Esophagus mucosa (tissue), 1 donor: ENCODE results near the gene CLDN4. TPM values are rescaled to one million over a fixed set of nuclear protein-coding genes. Genes with fewer than 3 reads are reported as not detected.

Experiments used
- ATAC-seq: fragments of 200-7000 bp; cut with Tn5 transposase; one replicate; pipeline ENCODE4 v1.9.1; 2020
- total RNA-seq: library from RNA; stranded (reverse); gene quantifications from one replicate; pipeline ENCODE4 v1.2.4, GENCODE V29; 2023
- donor health status: DM: yes; HTN: yes; CAD: no.

CLDN4 gene
- total RNA-seq, 1 donor from 2014 or later: 149 TPM

DNA sequence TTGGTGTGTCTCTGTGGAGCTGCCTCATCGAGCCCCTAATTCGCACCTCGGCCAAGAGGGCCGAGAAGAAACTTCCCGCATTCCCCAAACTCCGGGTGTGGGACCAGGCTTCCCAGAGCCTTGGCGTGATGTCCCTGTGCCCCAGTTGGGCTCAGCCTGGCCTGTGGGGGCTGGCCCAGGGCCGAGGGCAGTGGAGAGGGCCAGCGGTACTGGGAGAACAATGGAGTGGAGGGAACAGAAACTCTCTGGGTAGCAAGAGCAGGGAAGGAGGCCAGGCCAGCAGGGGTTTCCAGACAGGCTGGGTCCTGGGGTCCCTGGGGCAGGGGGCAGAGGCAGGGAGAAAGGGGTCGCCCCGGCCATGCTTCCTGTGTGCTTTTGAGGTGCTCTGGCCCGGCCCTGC, 46.2 kb downstream of the CLDN4 start:
- ATAC-seq: no peak

DNA sequence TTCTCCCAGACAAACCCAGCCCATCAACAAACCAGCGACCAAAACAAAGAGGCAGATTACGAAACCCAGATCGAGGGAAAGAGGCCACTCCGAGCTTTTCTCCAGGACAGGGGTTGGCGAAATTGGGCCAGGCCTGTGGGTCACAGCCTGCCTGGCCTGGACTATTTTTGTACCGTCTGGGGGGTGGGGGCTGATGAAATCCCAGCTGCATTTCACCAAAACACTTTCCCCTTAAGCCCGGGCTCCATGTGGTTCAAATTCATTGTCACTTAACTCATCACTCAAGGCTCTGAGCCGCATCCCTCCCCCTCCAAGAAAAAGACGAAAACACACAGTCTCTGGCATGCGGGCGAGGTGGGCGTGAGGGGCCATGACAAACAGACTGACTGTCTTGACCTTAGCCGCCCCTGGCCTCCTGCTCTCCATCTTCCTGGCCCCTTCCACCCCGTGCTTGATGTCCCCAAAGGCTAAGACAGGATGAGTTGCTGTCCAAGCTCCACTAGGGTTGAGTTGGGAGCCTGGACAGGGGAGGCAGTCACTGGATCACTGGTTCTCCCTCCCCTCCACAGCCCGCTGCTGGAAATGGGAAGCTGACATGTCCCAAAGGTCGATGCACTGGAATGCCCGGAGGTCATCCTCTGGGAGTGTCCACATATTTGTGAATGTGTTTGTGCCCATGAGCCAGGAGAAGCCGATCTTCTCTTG, 49.3 kb downstream of the CLDN4 start:
- ATAC-seq: peak; percentile 19

DNA sequence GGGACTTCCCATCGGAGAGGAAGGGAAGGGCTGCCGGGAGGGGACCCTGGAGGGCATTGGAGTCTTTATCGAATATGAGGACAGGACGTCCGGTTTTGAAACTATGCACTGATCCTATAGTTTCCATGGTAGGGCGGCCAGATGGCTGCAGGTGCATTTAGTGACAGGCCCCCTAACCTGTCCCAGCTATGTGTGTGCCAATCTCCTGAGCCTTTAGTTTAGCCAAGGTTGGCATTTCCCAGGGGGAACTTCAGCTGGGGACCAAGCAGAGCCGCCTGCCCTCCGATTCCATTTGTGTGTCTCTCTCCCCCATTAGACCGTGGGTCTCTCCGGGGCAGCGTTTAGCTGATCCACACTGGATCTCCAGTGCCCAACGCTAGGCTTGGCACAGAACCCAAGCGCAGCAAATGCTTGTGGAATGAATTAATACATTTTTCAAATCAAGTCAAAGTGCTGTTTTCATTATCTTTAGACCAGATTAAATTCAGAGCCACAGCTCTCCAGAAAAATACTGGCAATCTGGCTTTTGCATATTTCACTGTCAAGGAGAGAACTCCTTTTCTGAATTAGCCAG, 50.0 kb downstream of the CLDN4 start:
- no peak for ATAC-seq

DNA sequence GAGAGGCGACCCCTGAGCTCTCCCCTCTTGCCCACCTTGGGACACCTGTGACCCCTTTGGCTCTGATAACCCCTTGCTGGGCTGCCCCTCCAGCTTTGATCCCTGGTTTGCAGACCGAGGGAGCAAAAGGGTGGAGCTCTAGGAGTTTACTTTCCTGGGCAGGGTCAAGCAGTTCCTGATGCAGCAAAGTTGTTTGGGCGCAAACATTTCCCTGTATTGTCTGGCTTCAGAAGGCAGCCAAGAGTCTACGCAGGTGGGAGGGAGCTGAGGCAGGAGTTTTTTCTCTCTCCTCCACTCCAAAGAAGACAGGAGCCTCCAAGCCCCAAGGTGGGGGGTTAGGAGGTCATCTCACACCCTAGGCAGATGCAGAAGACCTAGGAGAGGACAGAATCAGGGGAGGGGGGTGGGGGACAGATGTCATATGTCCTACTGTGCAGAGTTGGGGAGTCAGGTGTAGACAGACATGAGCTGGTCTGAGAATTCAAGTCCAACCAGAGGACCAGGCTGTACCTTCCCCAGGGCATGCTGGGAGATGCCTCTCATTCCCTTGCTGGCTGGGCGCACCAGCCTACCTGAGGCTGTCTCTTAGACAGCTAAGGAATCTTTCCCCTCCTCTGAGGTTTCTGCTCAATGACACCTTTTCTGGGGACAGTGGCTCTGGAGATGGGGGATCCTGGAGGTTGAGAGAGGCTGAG, 50.7 kb downstream of the CLDN4 start:
- peak; percentile 29 for ATAC-seq

DNA sequence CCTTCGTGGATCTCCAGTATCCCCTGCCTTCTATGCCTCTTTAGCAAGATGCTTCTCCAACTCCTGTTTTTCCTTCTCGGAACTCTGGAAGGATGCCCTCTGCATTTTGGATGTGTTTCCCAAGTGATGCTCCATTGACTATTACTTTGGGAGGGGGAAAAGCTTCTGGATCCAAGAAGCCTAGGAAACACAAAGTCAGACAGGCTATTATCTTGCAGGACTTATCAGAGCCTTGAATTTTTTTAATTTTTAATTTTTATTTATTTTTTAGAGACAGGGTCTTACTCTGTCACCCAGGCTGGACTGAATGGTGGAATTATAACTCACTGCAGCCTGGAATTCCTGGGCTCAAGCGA, 51.2 kb downstream of the CLDN4 start:
- no peak for ATAC-seq

Other genes starting within 250 kb of the CLDN4 start
- 0.52 TPM for gene MLXIPL, start 206.5 kb upstream of the CLDN4 start, total RNA-seq
- gene VPS37D, start 163.2 kb upstream of the CLDN4 start, total RNA-seq: 0.32 TPM
- 7.3 TPM for gene DNAJC30, start 147.5 kb upstream of the CLDN4 start, total RNA-seq
- gene BUD23, start 147.4 kb upstream of the CLDN4 start, total RNA-seq: 39.2 TPM
- 1.2 TPM for gene STX1A, start 111.3 kb upstream of the CLDN4 start, total RNA-seq
- gene ABHD11, start 92.2 kb upstream of the CLDN4 start, total RNA-seq: 11.7 TPM
- gene CLDN3, start 60.7 kb upstream of the CLDN4 start, total RNA-seq: 0.64 TPM
- gene METTL27, start 11.5 kb downstream of the CLDN4 start, total RNA-seq: 1.9 TPM
- gene TMEM270, start 30.2 kb downstream of the CLDN4 start, total RNA-seq: not detected
- gene ELN, start 197.2 kb downstream of the CLDN4 start, total RNA-seq: 4.9 TPM